Lower lobe of right lung (tissue), 2 donors: ENCODE measurements around the gene CASZ1. TPM values are rescaled to one million over a fixed set of nuclear protein-coding genes. Genes with fewer than 3 reads are reported as not detected.

Source experiments
- ATAC-seq, 2 donors: fragments of 200-7000 bp; cut with Tn5 transposase; one replicate each; pipeline ENCODE4 v1.9.1; 2020 to 2022; ENCODE audit warnings: mild to moderate bottlenecking in 2 of 2, moderate library complexity in 2 of 2
- DNase-seq: peaks from one replicate; pipeline ENCODE4 v3.0.0-alpha.2; 2020
- H3K27ac ChIP-seq: fragments of 200-600 bp; one replicate; pipeline ENCODE4 v1.8.0; 2022
- H3K27me3 ChIP-seq: fragments of 200-600 bp; one replicate; pipeline ENCODE4 v1.8.0; 2022; ENCODE audit warnings: low read depth
- H3K36me3 ChIP-seq: fragments of 200-600 bp; one replicate; pipeline ENCODE4 v1.8.0; 2022; ENCODE audit warnings: mild to moderate bottlenecking
- H3K4me1 ChIP-seq: fragments of 200-600 bp; one replicate; pipeline ENCODE4 v1.8.0; 2022
- H3K4me3 ChIP-seq: fragments of 200-600 bp; one replicate; pipeline ENCODE4 v1.8.0; 2022; ENCODE audit warnings: mild to moderate bottlenecking
- H3K9me3 ChIP-seq: fragments of 200-600 bp; one replicate; pipeline ENCODE4 v1.8.0; 2022
- intact Hi-C: fragments of 100-400 bp; cut with DNase I; formaldehyde crosslinking; loops from one replicate; pipeline ENCODE4 v1.11.0; 2022
- total RNA-seq: library from RNA; stranded (reverse); fragmentation: NEBNext Ultra II Directional; extraction: Animal tissue kit (Norgen Biotek cat#: 25700); gene quantifications from one replicate; pipeline ENCODE4 v1.2.1, GENCODE V29; 2021
- TF ChIP-seq, protein P1 (sequence below): fragments of 200-600 bp; IDR thresholded peaks from one replicate; pipeline ENCODE4 v1.8.0; 2022; ENCODE audit warnings: antibody characterized with exemption, mild to moderate bottlenecking
- donor health status: DM: no; HTN: yes; CAD: no; lungs with severe emphysema.

Gene CASZ1
- total RNA-seq, 1 donor from 2014 or later: 47.5 TPM

DNA sequence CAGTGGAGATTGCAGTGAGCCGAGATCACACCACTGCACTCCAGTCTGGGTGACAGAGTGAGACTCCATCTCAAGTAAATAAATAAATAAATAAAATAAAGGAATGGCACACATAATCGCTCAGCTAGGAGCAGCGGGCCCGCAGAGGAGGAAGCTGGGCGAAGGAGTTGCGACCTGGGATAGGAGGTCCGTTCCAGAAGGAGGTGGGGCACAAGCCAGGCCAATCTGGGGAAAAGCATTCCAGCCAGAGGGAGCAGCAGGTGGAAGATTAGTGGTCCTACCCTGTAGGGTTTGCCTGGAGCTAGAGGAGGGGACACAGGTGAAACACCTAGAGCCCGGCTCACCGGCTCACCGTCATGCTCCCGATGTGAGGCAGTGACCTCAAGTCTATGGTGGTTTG is 40.3 kb upstream of the CASZ1 start:
- no peak overlapping the region for H3K4me3 ChIP-seq
- ATAC-seq (no peak), DNase-seq (no peak)
- TF ChIP-seq, protein P1, sequence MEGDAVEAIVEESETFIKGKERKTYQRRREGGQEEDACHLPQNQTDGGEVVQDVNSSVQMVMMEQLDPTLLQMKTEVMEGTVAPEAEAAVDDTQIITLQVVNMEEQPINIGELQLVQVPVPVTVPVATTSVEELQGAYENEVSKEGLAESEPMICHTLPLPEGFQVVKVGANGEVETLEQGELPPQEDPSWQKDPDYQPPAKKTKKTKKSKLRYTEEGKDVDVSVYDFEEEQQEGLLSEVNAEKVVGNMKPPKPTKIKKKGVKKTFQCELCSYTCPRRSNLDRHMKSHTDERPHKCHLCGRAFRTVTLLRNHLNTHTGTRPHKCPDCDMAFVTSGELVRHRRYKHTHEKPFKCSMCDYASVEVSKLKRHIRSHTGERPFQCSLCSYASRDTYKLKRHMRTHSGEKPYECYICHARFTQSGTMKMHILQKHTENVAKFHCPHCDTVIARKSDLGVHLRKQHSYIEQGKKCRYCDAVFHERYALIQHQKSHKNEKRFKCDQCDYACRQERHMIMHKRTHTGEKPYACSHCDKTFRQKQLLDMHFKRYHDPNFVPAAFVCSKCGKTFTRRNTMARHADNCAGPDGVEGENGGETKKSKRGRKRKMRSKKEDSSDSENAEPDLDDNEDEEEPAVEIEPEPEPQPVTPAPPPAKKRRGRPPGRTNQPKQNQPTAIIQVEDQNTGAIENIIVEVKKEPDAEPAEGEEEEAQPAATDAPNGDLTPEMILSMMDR: no peak
- peaks cover 22% of the 10 kb centered on the region for H3K27me3 ChIP-seq
- intact Hi-C loops: no loop called here
- no peaks in the 10 kb centered on the region for H3K36me3 ChIP-seq
- no peak overlapping the region for H3K27ac ChIP-seq
- H3K9me3 ChIP-seq: no peaks in the 10 kb centered on the region
- H3K4me1 ChIP-seq: no peaks in the 10 kb centered on the region

DNA sequence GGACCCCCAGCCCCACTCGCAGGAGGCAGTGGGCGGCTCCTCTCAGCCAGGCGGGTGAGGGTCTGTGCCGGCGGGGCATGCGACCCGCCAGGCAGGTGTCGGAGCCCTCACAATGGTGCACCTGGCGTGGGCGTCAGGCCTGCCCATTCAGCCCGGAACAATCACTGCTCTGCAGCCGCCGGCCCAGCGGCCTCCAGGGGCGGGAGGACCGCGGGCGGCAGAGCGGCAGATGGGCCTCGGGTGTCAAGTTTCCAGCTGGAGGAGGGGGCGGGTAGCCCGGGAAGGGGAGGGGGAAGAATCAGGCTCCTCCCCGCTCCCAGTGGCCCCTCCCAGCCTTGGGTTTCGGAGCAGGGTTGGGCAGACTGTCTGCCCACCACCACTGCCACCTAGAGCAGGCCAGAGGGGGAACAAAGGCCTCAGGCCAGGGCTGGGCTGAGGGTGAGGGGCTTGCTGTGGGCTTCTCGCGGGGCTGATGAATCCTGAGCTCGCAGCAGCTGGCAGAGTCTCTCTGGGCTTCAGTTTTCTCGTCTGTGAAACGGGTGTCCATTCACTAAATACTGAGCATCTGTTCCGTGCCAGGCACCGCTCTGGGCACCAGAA is 39.5 kb upstream of the CASZ1 start:
- no peaks in the 10 kb centered on the region for H3K9me3 ChIP-seq
- H3K27ac ChIP-seq: no peak overlapping the region
- H3K36me3 ChIP-seq: no peaks in the 10 kb centered on the region
- DNase-seq: peak; percentile 58
- TF ChIP-seq, protein P1: no peak
- H3K27me3 ChIP-seq: peaks cover 22% of the 10 kb centered on the region
- intact Hi-C loops: no loop called here
- peak overlapping the region; percentile 14 for H3K4me3 ChIP-seq
- peak; percentile 81 to 86 for ATAC-seq
- no peaks in the 10 kb centered on the region for H3K4me1 ChIP-seq

GRCh38 chr1:10835421-10835820 is 39.0 kb upstream of the CASZ1 start:
- no peak for ATAC-seq
- intact Hi-C loops: no loop called here
- no peak for DNase-seq
- H3K9me3 ChIP-seq: no peaks in the 10 kb centered on the region
- no peak overlapping the region for H3K27ac ChIP-seq
- H3K4me1 ChIP-seq: no peaks in the 10 kb centered on the region
- H3K4me3 ChIP-seq: peak overlapping the region; percentile 14
- no peaks in the 10 kb centered on the region for H3K36me3 ChIP-seq
- TF ChIP-seq, protein P1: no peak
- peaks cover 22% of the 10 kb centered on the region for H3K27me3 ChIP-seq

DNA sequence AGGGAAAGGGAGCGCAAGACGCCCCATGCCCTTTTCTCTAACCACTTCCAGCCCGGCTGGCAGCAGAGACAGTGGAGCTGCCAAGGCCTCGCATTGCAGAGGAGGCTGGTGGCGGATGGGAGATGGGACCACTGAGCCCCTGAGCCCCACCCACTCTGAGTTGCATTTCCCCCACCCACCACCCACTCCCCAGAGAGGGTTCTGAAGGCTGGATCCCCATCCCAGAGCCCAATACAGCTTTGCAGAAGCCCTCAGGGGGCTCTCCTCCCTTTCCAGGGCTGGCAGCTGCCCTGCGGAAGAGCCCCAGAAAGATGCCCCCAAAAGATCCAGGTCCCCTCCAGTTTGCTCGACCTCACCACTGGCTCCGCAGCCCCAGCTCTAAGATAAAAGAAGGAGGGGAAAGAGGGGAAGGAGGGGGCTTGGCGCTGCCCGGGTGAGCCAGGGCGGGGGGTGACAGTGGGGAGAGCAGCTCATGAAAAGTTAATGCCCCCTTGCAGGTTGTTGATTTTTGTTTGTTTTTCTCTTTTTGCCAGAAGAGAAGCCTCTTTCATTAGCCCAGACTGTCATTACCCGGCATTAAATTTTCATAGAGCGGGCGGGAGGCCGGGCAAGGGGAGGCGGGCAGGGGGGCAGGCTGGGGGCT is 38.4 kb upstream of the CASZ1 start:
- no peaks in the 10 kb centered on the region for H3K36me3 ChIP-seq
- peaks cover 22% of the 10 kb centered on the region for H3K27me3 ChIP-seq
- H3K27ac ChIP-seq: no peak overlapping the region
- DNase-seq (no peak), ATAC-seq (no peak)
- H3K4me1 ChIP-seq: no peaks in the 10 kb centered on the region
- no peak overlapping the region for H3K4me3 ChIP-seq
- intact Hi-C loops: no loop called here
- TF ChIP-seq, protein P1: no peak
- no peaks in the 10 kb centered on the region for H3K9me3 ChIP-seq

- intact Hi-C loops: no loop called here
Observed at GRCh38 chr1:10833630-10834557, 37.4 kb upstream of the CASZ1 start.

More at GRCh38 chr1:10833630-10834557, 37.4 kb upstream of the CASZ1 start:
- ATAC-seq (no peak), DNase-seq (no peak)
- H3K27me3 ChIP-seq: peaks cover 23% of the 10 kb centered on the region
- H3K27ac ChIP-seq: no peak overlapping the region
- H3K4me3 ChIP-seq: no peak overlapping the region
- TF ChIP-seq, protein P1: no peak
- no peaks in the 10 kb centered on the region for H3K36me3 ChIP-seq
- no peaks in the 10 kb centered on the region for H3K9me3 ChIP-seq
- H3K4me1 ChIP-seq: no peaks in the 10 kb centered on the region
